Nephron (organoid): ENCODE data around the gene FER1L5.
A peak's percentile ranks its signal among the peaks of the same experiment; 100 is the strongest.

Experiments
- H3K27ac Mint-ChIP-seq, 3 experiments: 2 replicates each; pipeline ENCODE4 v1.8.0; 2020; ENCODE audit warnings: mixed read lengths in 3 of 3, mild to moderate bottlenecking in 2 of 3, moderate library complexity in 1 of 3
- H3K27me3 Mint-ChIP-seq: 2 replicates; pipeline ENCODE4 v1.8.0; 2021; ENCODE audit warnings: low read depth, mild to moderate bottlenecking, moderate library complexity, mixed read lengths
- H3K36me3 Mint-ChIP-seq: 2 replicates; pipeline ENCODE4 v1.8.0; 2020; ENCODE audit warnings: low read depth, mixed read lengths
- H3K4me1 Mint-ChIP-seq: 2 replicates; pipeline ENCODE4 v1.8.0; 2020; ENCODE audit warnings: mixed read lengths
- H3K4me3 Mint-ChIP-seq, 3 experiments: 2 replicates each; pipeline ENCODE4 v1.8.0; 2020; ENCODE audit warnings: mild to moderate bottlenecking in 3 of 3, mixed read lengths in 3 of 3, moderate library complexity in 2 of 3
- H3K9me3 Mint-ChIP-seq: 2 replicates; pipeline ENCODE4 v1.8.0; 2020; ENCODE audit warnings: mixed read lengths
- CTCF ChIP-seq, 3 experiments: fragments of 200-600 bp; sonication (generic); IDR thresholded peaks; one replicate each; pipeline ENCODE4 v1.5.0; 2021; ENCODE audit warnings: antibody characterized with exemption in 3 of 3; ENCODE audit not compliant: unreplicated experiment in 3 of 3

The FER1L5 gene

GRCh38 chr2:96625571-96626552 is 16.7 kb upstream of the FER1L5 start:
- H3K36me3 Mint-ChIP-seq, result peaks cover 63% of the 10 kb centered on the region
- H3K27me3 Mint-ChIP-seq, result no peaks in the 10 kb centered on the region
- H3K27ac Mint-ChIP-seq, result peak overlapping the region; percentile 20 to 79 (median 78)
- no peak overlapping the region for H3K4me3 Mint-ChIP-seq
- H3K9me3 Mint-ChIP-seq, result no peaks in the 10 kb centered on the region
- peaks cover 17% of the 10 kb centered on the region for H3K4me1 Mint-ChIP-seq
- no peak for TF ChIP-seq CTCF (IDR thresholded peaks at IDR 0.05; ENCODE audit: unreplicated experiment in 3 of 3)

- no peak for TF ChIP-seq CTCF (IDR thresholded peaks at IDR 0.05; ENCODE audit: unreplicated experiment in 3 of 3)
- H3K9me3 Mint-ChIP-seq, result no peaks in the 10 kb centered on the region
- H3K27me3 Mint-ChIP-seq, result no peaks in the 10 kb centered on the region
- peaks cover 17% of the 10 kb centered on the region for H3K4me1 Mint-ChIP-seq
- peaks cover 67% of the 10 kb centered on the region for H3K36me3 Mint-ChIP-seq
- H3K4me3 Mint-ChIP-seq, result no peak overlapping the region
- peak overlapping the region in 2 of 3 experiments; percentile 9 to 78 for H3K27ac Mint-ChIP-seq
Measured at GRCh38 chr2:96626553-96626942, 16.0 kb upstream of the FER1L5 start.

- H3K4me3 Mint-ChIP-seq, result no peak overlapping the region
- peaks cover 65% of the 10 kb centered on the region for H3K36me3 Mint-ChIP-seq
- peaks cover 20% of the 10 kb centered on the region for H3K4me1 Mint-ChIP-seq
- no peak for TF ChIP-seq CTCF (IDR thresholded peaks at IDR 0.05; ENCODE audit: unreplicated experiment in 3 of 3)
- H3K27me3 Mint-ChIP-seq, result no peaks in the 10 kb centered on the region
- H3K9me3 Mint-ChIP-seq, result no peaks in the 10 kb centered on the region
- H3K27ac Mint-ChIP-seq, result no peak overlapping the region
Measured at GRCh38 chr2:96631804-96632435, 10.6 kb upstream of the FER1L5 start.

- no peaks in the 10 kb centered on the region for H3K27me3 Mint-ChIP-seq
- H3K4me1 Mint-ChIP-seq, result peaks cover 25% of the 10 kb centered on the region
- peaks cover 52% of the 10 kb centered on the region for H3K36me3 Mint-ChIP-seq
- H3K9me3 Mint-ChIP-seq, result no peaks in the 10 kb centered on the region
- TF ChIP-seq CTCF (IDR thresholded peaks at IDR 0.05; ENCODE audit: unreplicated experiment in 3 of 3), result no peak
- H3K4me3 Mint-ChIP-seq, result no peak overlapping the region
- H3K27ac Mint-ChIP-seq, result no peak overlapping the region
Measured at GRCh38 chr2:96633641-96634040, 8.9 kb upstream of the FER1L5 start.

GRCh38 chr2:96636551-96637171 is 5.9 kb upstream of the FER1L5 start:
- H3K4me1 Mint-ChIP-seq, result peaks cover 25% of the 10 kb centered on the region
- no peaks in the 10 kb centered on the region for H3K27me3 Mint-ChIP-seq
- TF ChIP-seq CTCF (IDR thresholded peaks at IDR 0.05; ENCODE audit: unreplicated experiment in 3 of 3), result no peak
- H3K36me3 Mint-ChIP-seq, result peaks cover 26% of the 10 kb centered on the region
- H3K27ac Mint-ChIP-seq, result peak overlapping the region; percentile 80 to 88 (median 84)
- peak overlapping the region; percentile 91 to 98 (median 94) for H3K4me3 Mint-ChIP-seq
- no peaks in the 10 kb centered on the region for H3K9me3 Mint-ChIP-seq
